IMR-90 (cell line): ENCODE results near the gene SLCO3A1. TPM values are rescaled to one million over a fixed set of nuclear protein-coding genes. Genes with fewer than 3 reads are reported as not detected.

Experiments used
- ATAC-seq: fragments of 200-7000 bp; cut with Tn5 transposase; 2 replicates; pipeline ENCODE4 v1.9.1; 2020; ENCODE audit warnings: low read depth, mild to moderate bottlenecking, moderate library complexity
- BruUV-seq: library from RNA; stranded (reverse); fragments of 400-500 nt; replicated peaks from 2 replicates; lab custom pipeline; 2021; lab: Mats Ljungman, UMichigan
- CTCF ChIA-PET: fragments of 300-600 bp; formaldehyde crosslinking; extraction: SDS; loops from one replicate; lab custom pipeline; 2021; ENCODE audit warnings: antibody characterized with exemption; lab: Yijun Ruan, JAX
- POLR2A ChIA-PET: fragments of 300-600 bp; sonication (Branson Sonifier 250); formaldehyde crosslinking; loops from one replicate; lab custom pipeline; 2022; ENCODE audit warnings: antibody characterized with exemption; ENCODE audit not compliant: unreplicated experiment; lab: Charles Lee
- DNase-seq: peaks from one replicate; pipeline ENCODE4 v3.0.0; 2013
- H2AFZ ChIP-seq: replicated peaks from 2 replicates; pipeline ENCODE3; 2013; ENCODE audit warnings: low read length, mild to moderate bottlenecking; ENCODE audit not compliant: poor library complexity
- H2AK5ac ChIP-seq: 2 replicates; pipeline ENCODE4 v1.6.1; 2013; ENCODE audit warnings: low read depth, low read length, inconsistent platforms
- H2AK9ac ChIP-seq: replicated peaks from 2 replicates; pipeline ENCODE3; 2013; ENCODE audit warnings: mild to moderate bottlenecking, low read depth, low read length, moderate library complexity; ENCODE audit not compliant: poor library complexity
- H2BK120ac ChIP-seq: 2 replicates; pipeline ENCODE4 v1.6.1; 2013; ENCODE audit warnings: low read depth, low read length, inconsistent platforms
- H2BK15ac ChIP-seq: 3 replicates; pipeline ENCODE4 v1.6.1; 2013; ENCODE audit warnings: low read depth, low read length, inconsistent platforms
- H2BK20ac ChIP-seq: 2 replicates; pipeline ENCODE4 v1.6.1; 2013; ENCODE audit warnings: low read depth, mild to moderate bottlenecking, inconsistent platforms, low read length, moderate library complexity
- H2BK5ac ChIP-seq: 2 replicates; pipeline ENCODE4 v1.6.1; 2013; ENCODE audit warnings: mild to moderate bottlenecking, low read depth, low read length, inconsistent platforms; ENCODE audit not compliant: poor library complexity, severe bottlenecking
- H3K14ac ChIP-seq: replicated peaks from 2 replicates; pipeline ENCODE4 v1.6.1; 2013; ENCODE audit warnings: low read depth, low read length, inconsistent platforms
- H3K18ac ChIP-seq: 2 replicates; pipeline ENCODE4 v1.6.1; 2013; ENCODE audit warnings: low read depth, low read length, control low read depth
- H3K23ac ChIP-seq: 2 replicates; pipeline ENCODE4 v1.6.1; 2013; ENCODE audit warnings: low read depth, low read length, inconsistent platforms
- H3K27ac ChIP-seq: 2 replicates; pipeline ENCODE4 v1.5.1; 2013; ENCODE audit warnings: mild to moderate bottlenecking, control low read depth, low read length; ENCODE audit not compliant: insufficient read depth
- H3K27me3 ChIP-seq: 2 replicates; pipeline ENCODE4 v1.6.1; 2013; ENCODE audit warnings: low read length; ENCODE audit not compliant: control insufficient read depth, insufficient read depth
- H3K36me3 ChIP-seq: 2 replicates; pipeline ENCODE4 v1.6.1; 2013; ENCODE audit warnings: low read length, mixed read lengths; ENCODE audit not compliant: control insufficient read depth, insufficient read depth
- H3K4ac ChIP-seq: 2 replicates; pipeline ENCODE4 v1.6.1; 2013; ENCODE audit warnings: low read depth, low read length, inconsistent platforms
- H3K4me1 ChIP-seq: 2 replicates; pipeline ENCODE4 v1.6.1; 2013; ENCODE audit warnings: low read length, mixed read lengths; ENCODE audit not compliant: control insufficient read depth, insufficient read depth
- H3K4me2 ChIP-seq: 2 replicates; pipeline ENCODE4 v1.6.1; 2013; ENCODE audit warnings: low read depth, mild to moderate bottlenecking, control low read depth, low read length, moderate library complexity
- H3K4me3 ChIP-seq: 2 replicates; pipeline ENCODE4 v1.5.1; 2013; ENCODE audit warnings: low read depth, mild to moderate bottlenecking, control low read depth, low read length, moderate library complexity; ENCODE audit not compliant: insufficient read depth
- H3K56ac ChIP-seq: 2 replicates; pipeline ENCODE4 v1.6.1; 2013; ENCODE audit warnings: low read length, inconsistent platforms; ENCODE audit not compliant: insufficient read depth; ENCODE audit errors: extremely low read depth
- H3K79me1 ChIP-seq, 2 experiments: 2 replicates each; pipeline ENCODE4 v1.6.1; 2013; ENCODE audit warnings: low read length in 2 of 2, inconsistent platforms in 1 of 2, low read depth in 1 of 2
- H3K9ac ChIP-seq: 2 replicates; pipeline ENCODE4 v1.6.1; 2013; ENCODE audit warnings: low read depth, low read length, control low read depth
- H3K9me1 ChIP-seq: 2 replicates; pipeline ENCODE4 v1.6.1; 2013; ENCODE audit warnings: low read length, inconsistent platforms; ENCODE audit not compliant: insufficient read depth
- H3K9me3 ChIP-seq: 2 replicates; pipeline ENCODE4 v1.6.1; 2013; ENCODE audit warnings: low read length; ENCODE audit not compliant: control insufficient read depth, insufficient read depth
- H4K20me1 ChIP-seq: 2 replicates; pipeline ENCODE4 v1.6.1; 2013; ENCODE audit warnings: low read length, inconsistent platforms; ENCODE audit not compliant: insufficient read depth
- H4K5ac ChIP-seq: 2 replicates; pipeline ENCODE4 v1.6.1; 2013; ENCODE audit warnings: mild to moderate bottlenecking, low read depth, low read length, control low read depth
- H4K8ac ChIP-seq, 2 experiments: 2 replicates each; pipeline ENCODE4 v1.6.1; 2013; ENCODE audit warnings: low read depth in 2 of 2, low read length in 2 of 2, control low read depth in 1 of 2, inconsistent platforms in 1 of 2
- H4K91ac ChIP-seq: 2 replicates; pipeline ENCODE4 v1.6.1; 2013; ENCODE audit warnings: low read depth, low read length, inconsistent platforms; ENCODE audit not compliant: insufficient read depth
- BHLHE40 ChIP-seq: fragments of 150-350 bp; IDR thresholded peaks from 2 replicates; pipeline ENCODE4 v1.6.1; 2016; ENCODE audit warnings: mild to moderate bottlenecking, low read depth, low read length
- FOS ChIP-seq: fragments of 150-350 bp; IDR thresholded peaks from 2 replicates; pipeline ENCODE4 v1.6.1; 2016; ENCODE audit warnings: low read depth, low read length
- MAFK ChIP-seq: IDR thresholded peaks from 2 replicates; pipeline ENCODE4 v1.6.1; 2012; ENCODE audit warnings: low read depth, low read length, improper control_type of control experiment
- MAZ ChIP-seq: IDR thresholded peaks from 2 replicates; pipeline ENCODE4 v1.6.1; 2012; ENCODE audit warnings: low read depth, mild to moderate bottlenecking, low read length, improper control_type of control experiment, moderate library complexity, borderline replicate concordance
- MXI1 ChIP-seq: IDR thresholded peaks from 2 replicates; pipeline ENCODE4 v1.6.1; 2012; ENCODE audit warnings: low read depth, mild to moderate bottlenecking, low read length, moderate library complexity, borderline replicate concordance
- NFE2L2 ChIP-seq: fragments of 150-350 bp; IDR thresholded peaks from 2 replicates; pipeline ENCODE4 v1.6.1; 2016; ENCODE audit warnings: low read depth, mild to moderate bottlenecking, low read length
- POLR2A ChIP-seq: IDR thresholded peaks from 2 replicates; pipeline ENCODE4 v1.6.1; 2012; ENCODE audit warnings: mild to moderate bottlenecking, low read depth, low read length
- RFX5 ChIP-seq: IDR thresholded peaks from 2 replicates; pipeline ENCODE4 v1.8.0; 2012; ENCODE audit warnings: low read depth, mild to moderate bottlenecking, low read length, moderate library complexity
- SMC3 ChIP-seq: fragments of 150-350 bp; IDR thresholded peaks from 2 replicates; pipeline ENCODE4 v1.6.1; 2016; ENCODE audit warnings: low read depth, mild to moderate bottlenecking, antibody characterized with exemption, low read length, moderate library complexity
- USF2 ChIP-seq: fragments of 150-350 bp; IDR thresholded peaks from 2 replicates; pipeline ENCODE4 v1.6.1; 2017; ENCODE audit warnings: mild to moderate bottlenecking, antibody characterized with exemption, low read length, low read depth
- WGBS, 2 experiments: methylation state at CpG; one replicate each; pipeline versions ENCODE4 v1.1.5 to v1.1.7; 2013; ENCODE audit warnings: missing lambda C conversion rate in 2 of 2; ENCODE audit not compliant: insufficient read length in 1 of 2; ENCODE audit errors: extremely low coverage in 2 of 2; 5-methylcytosine and 5-hydroxymethylcytosine counted together
- dilution Hi-C: fragments of 300-500 bp; cut with HindIII; formaldehyde crosslinking; loops from one replicate; pipeline ENCODE4 v1.14.3; 2018; ENCODE audit warnings: low sequenced_read_pairs; ENCODE audit not compliant: unreplicated experiment
- in situ Hi-C: fragments of 300-500 bp; cut with MboI; formaldehyde crosslinking; loops from 3 replicates; pipeline ENCODE4 v1.14.3; 2019; ENCODE audit warnings: low sequenced_read_pairs, inconsistent platforms, mixed read lengths
- intact Hi-C: fragments of 100-400 bp; cut with micrococcal nuclease; formaldehyde crosslinking; loops from 2 replicates; pipeline ENCODE4 v1.10.0; 2022
- polyA plus RNA-seq, 3 experiments: library from polyadenylated mRNA; depleted of rRNA; stranded (reverse); fragments of >200 nt; gene quantifications; 2 replicates each; pipeline ENCODE4 v1.2.3, GENCODE V29; 2012; ENCODE audit warnings: low replicate concordance in 1 of 3
- total RNA-seq: library from RNA; depleted of rRNA; stranded (reverse); fragments of >200 nt; gene quantifications from 2 replicates; pipeline ENCODE4 v1.2.3, GENCODE V29; 2012
- TF ChIP-seq, protein P1 (sequence below): fragments of 150-350 bp; IDR thresholded peaks from 2 replicates; pipeline ENCODE4 v1.6.1; 2016; ENCODE audit warnings: low read depth, mild to moderate bottlenecking, low read length, moderate library complexity, borderline replicate concordance

The SLCO3A1 gene
- total and polyA plus RNA-seq, 2 of the 4 experiments (the other 2 are of a cell fraction), result 4.7 to 8.1 TPM

GRCh38 chr15:91980502-91981267 lies 127.2 kb downstream of the SLCO3A1 start:
- Histone ChIP-seq H3K9ac (no peak overlapping the region), H2BK5ac (no peak overlapping the region), H3K9me1 (no peaks in the 10 kb centered on the region; the same call in 1 of the 2 replicates), H3K4me2 (no peak overlapping the region), H3K23ac (no peak overlapping the region), H2AFZ (no peak overlapping the region), H3K27me3 (no peaks in the 10 kb centered on the region), H3K18ac (no peak overlapping the region), H2BK120ac (no peak overlapping the region), H3K56ac (no peak overlapping the region), H3K27ac (no peak overlapping the region), H3K4me1 (no peaks in the 10 kb centered on the region), H3K4me3 (no peak overlapping the region), H4K5ac (no peak overlapping the region), H4K20me1 (no peaks in the 10 kb centered on the region), H2BK20ac (no peak overlapping the region), H3K14ac (no peak overlapping the region), H3K36me3 (no peaks in the 10 kb centered on the region), H2AK5ac (no peak overlapping the region), H4K91ac (no peak overlapping the region), H2AK9ac (no peak overlapping the region), H4K8ac (no peak overlapping the region), H3K4ac (no peak overlapping the region), H3K9me3 (no peaks in the 10 kb centered on the region), H2BK15ac (no peak overlapping the region), H3K79me1 (0 out of 4 replicates have a peak, but pooled peaks cover 0 to 3% of the 10 kb centered on the region in 2 experiments)
- no peak for TF ChIP-seq MXI1
- no peak for TF ChIP-seq MAFK
- TF ChIP-seq NFE2L2, result no peak
- no peak for TF ChIP-seq MAZ
- TF ChIP-seq, protein P1, sequence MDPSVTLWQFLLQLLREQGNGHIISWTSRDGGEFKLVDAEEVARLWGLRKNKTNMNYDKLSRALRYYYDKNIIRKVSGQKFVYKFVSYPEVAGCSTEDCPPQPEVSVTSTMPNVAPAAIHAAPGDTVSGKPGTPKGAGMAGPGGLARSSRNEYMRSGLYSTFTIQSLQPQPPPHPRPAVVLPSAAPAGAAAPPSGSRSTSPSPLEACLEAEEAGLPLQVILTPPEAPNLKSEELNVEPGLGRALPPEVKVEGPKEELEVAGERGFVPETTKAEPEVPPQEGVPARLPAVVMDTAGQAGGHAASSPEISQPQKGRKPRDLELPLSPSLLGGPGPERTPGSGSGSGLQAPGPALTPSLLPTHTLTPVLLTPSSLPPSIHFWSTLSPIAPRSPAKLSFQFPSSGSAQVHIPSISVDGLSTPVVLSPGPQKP, result no peak
- no peak for TF ChIP-seq SMC3
- TF ChIP-seq USF2, result no peak
- TF ChIP-seq POLR2A, result no peak
- no peak for TF ChIP-seq RFX5
- no peak for TF ChIP-seq FOS
- no peak for TF ChIP-seq BHLHE40
- intact Hi-C loops, result no loop called here
- ATAC-seq (no peak), DNase-seq (no peak)
- dilution Hi-C loops, result no loop called here
- in situ Hi-C loops, result no loop called here
- WGBS, 2 experiments, result 76% methylated on average over 3 of the region's 9 CpGs; no CpG with 5 or more reads in 1 of the 2 experiments
- ChIA-PET POLR2A (no interaction called here), CTCF (no interaction called here)
- no TSS peak for BruUV-seq
